HCT116 (cell line): ENCODE measurements around the gene TOX2. TPM values are rescaled to one million over a fixed set of nuclear protein-coding genes. Genes with fewer than 3 reads are reported as not detected.

Experiments used
- ATAC-seq: fragments of 200-7000 bp; cut with Tn5 transposase; 2 replicates; pipeline ENCODE4 v1.9.1; 2020; ENCODE audit warnings: mild to moderate bottlenecking, moderate library complexity
- BruUV-seq: library from RNA; stranded (reverse); fragments of 400-500 nt; replicated peaks from 2 replicates; lab custom pipeline; 2021; lab: Mats Ljungman, UMichigan
- CTCF ChIA-PET: fragments of 300-600 bp; sonication (Branson Sonifier 250); formaldehyde crosslinking; loops from one replicate; lab custom pipeline; 2021; ENCODE audit warnings: antibody characterized with exemption; lab: Charles Lee
- POLR2A ChIA-PET: fragments of 300-600, 350-600 bp; sonication (Branson Sonifier 250); formaldehyde crosslinking; loops from one replicate; lab custom pipeline; 2021; ENCODE audit warnings: antibody characterized with exemption; lab: Charles Lee
- RAD21 ChIA-PET, 2 experiments: fragments of 300-600 bp; sonication (Branson Sonifier 250); formaldehyde crosslinking; loops; one replicate each; lab custom pipeline; 2023; ENCODE audit warnings: low total read pairs in 2 of 2; ENCODE audit not compliant: uncharacterized antibody in 2 of 2, unreplicated experiment in 2 of 2, low non-redundant PET in 1 of 2; lab: Charles Lee
- DNase-seq: peaks from one replicate; pipeline ENCODE4 v3.0.0-alpha.2; 2010; ENCODE audit warnings: low read depth, low spot score
- H2AFZ ChIP-seq: fragments of 200-600 bp; shearing (Covaris generic), sonication (generic); 2 replicates; pipeline ENCODE4 v1.6.1; 2017; ENCODE audit warnings: low read depth, mixed run types, mixed read lengths, antibody characterized with exemption, low read length; ENCODE audit not compliant: poor library complexity, severe bottlenecking
- H3K27ac ChIP-seq: 2 replicates; pipeline ENCODE4 v1.5.1; 2012; ENCODE audit warnings: low read depth, low read length
- H3K27me3 ChIP-seq: fragments of 200-600 bp; sonication (generic); 2 replicates; pipeline ENCODE4 v1.6.1; 2016; ENCODE audit warnings: mixed run types, low read length, mixed read lengths; ENCODE audit not compliant: insufficient read depth
- H3K36me3 ChIP-seq, 2 experiments: fragments of 200-500 bp in 1 of 2; fragments of 200-600 bp in 1 of 2; sonication (Bioruptor generic) in 1 of 2; sonication (generic) in 1 of 2; 2 replicates each; pipeline versions ENCODE4 v1.5.1 to v1.6.1; 2014 to 2016; ENCODE audit warnings: low read length in 2 of 2, inconsistent platforms in 1 of 2, mixed read lengths in 1 of 2, mixed run types in 1 of 2; ENCODE audit not compliant: insufficient read depth in 2 of 2, control insufficient read depth in 1 of 2
- H3K4me1 ChIP-seq, 2 experiments: fragments of 200-600 bp in 1 of 2; sonication (generic) in 1 of 2; 2 replicates each; pipeline versions ENCODE4 v1.5.1 to v1.6.1; 2012 to 2017; ENCODE audit warnings: low read length in 2 of 2, inconsistent platforms in 1 of 2, mild to moderate bottlenecking in 1 of 2, mixed read lengths in 1 of 2, mixed run types in 1 of 2, moderate library complexity in 1 of 2; ENCODE audit not compliant: insufficient read depth in 2 of 2, control insufficient read depth in 1 of 2
- H3K4me2 ChIP-seq: fragments of 200-600 bp; sonication (generic); 2 replicates; pipeline ENCODE4 v1.6.1; 2017; ENCODE audit warnings: mixed run types, low read length, mixed read lengths
- H3K4me3 ChIP-seq, 2 experiments: fragments of 200-600 bp in 1 of 2; sonication (generic) in 1 of 2; replicated peaks in 1 of 2; 2 replicates each; pipeline ENCODE4 v1.5.1; 2011 to 2016; ENCODE audit warnings: low read length in 2 of 2, control low read depth in 1 of 2, low read depth in 1 of 2, mild to moderate bottlenecking in 1 of 2, mixed read lengths in 1 of 2, mixed run types in 1 of 2
- H3K79me2 ChIP-seq: fragments of 200-600 bp; sonication (generic); 2 replicates; pipeline ENCODE4 v1.6.1; 2017; ENCODE audit warnings: mild to moderate bottlenecking, mixed run types, low read length, moderate library complexity, mixed read lengths; ENCODE audit not compliant: insufficient read depth
- H3K9ac ChIP-seq: fragments of 200-600 bp; sonication (generic); 2 replicates; pipeline ENCODE4 v1.6.1; 2016; ENCODE audit warnings: low read length, mixed read lengths
- H3K9me2 ChIP-seq: fragments of 200-600 bp; sonication (generic), shearing (Covaris generic); 2 replicates; pipeline ENCODE4 v1.6.1; 2017; ENCODE audit warnings: mixed run types, mild to moderate bottlenecking, moderate library complexity; ENCODE audit not compliant: insufficient read depth
- H3K9me3 ChIP-seq, 2 experiments: fragments of 200-500 bp in 1 of 2; fragments of 200-600 bp in 1 of 2; sonication (Bioruptor generic) in 1 of 2; sonication (generic) in 1 of 2; 2 replicates each; pipeline ENCODE4 v1.6.1; 2014 to 2017; ENCODE audit warnings: low read length in 2 of 2, mixed read lengths in 2 of 2, inconsistent platforms in 1 of 2, low read depth in 1 of 2, mild to moderate bottlenecking in 1 of 2, mixed run types in 1 of 2, moderate library complexity in 1 of 2; ENCODE audit not compliant: control insufficient read depth in 1 of 2, insufficient read depth in 1 of 2
- H4K20me1 ChIP-seq: fragments of 200-600 bp; sonication (generic), shearing (Covaris generic); 2 replicates; pipeline ENCODE4 v1.6.1; 2017; ENCODE audit warnings: mixed run types, mild to moderate bottlenecking, moderate library complexity; ENCODE audit not compliant: insufficient read depth
- CBX3 ChIP-seq: IDR thresholded peaks from 2 replicates; pipeline ENCODE4 v1.6.1; 2012; ENCODE audit warnings: low read depth
- CTCF ChIP-seq, 3 experiments: fragments of 200-600 bp in 1 of 3; sonication (generic) in 1 of 3; IDR thresholded peaks in 2 of 3; conservative IDR thresholded peaks in 1 of 3; 2 replicates each; pipeline ENCODE4 v1.5.1; 2012 to 2017; ENCODE audit warnings: low read depth in 2 of 3, low read length in 2 of 3, antibody characterized with exemption in 1 of 3, borderline replicate concordance in 1 of 3, control low read depth in 1 of 3, mild to moderate bottlenecking in 1 of 3, mixed read lengths in 1 of 3, mixed run types in 1 of 3, moderate library complexity in 1 of 3; ENCODE audit not compliant: insufficient read depth in 1 of 3
- EGR1 ChIP-seq: IDR thresholded peaks from 2 replicates; pipeline ENCODE4 v1.6.1; 2012; ENCODE audit warnings: low read depth
- EZH2phosphoT487 ChIP-seq: fragments of 200-600 bp; IDR thresholded peaks from 2 replicates; pipeline ENCODE4 v1.6.1; 2018; ENCODE audit warnings: antibody characterized with exemption, borderline replicate concordance
- FOSL1 ChIP-seq: IDR thresholded peaks from 2 replicates; pipeline ENCODE4 v1.6.1; 2012; ENCODE audit warnings: low read depth
- POLR2A ChIP-seq: IDR thresholded peaks from 2 replicates; pipeline ENCODE4 v1.7.0; 2011; ENCODE audit warnings: borderline replicate concordance; ENCODE audit not compliant: insufficient read depth, insufficient read length; ENCODE audit errors: extremely low read depth
- RAD21 ChIP-seq: IDR thresholded peaks from 2 replicates; pipeline ENCODE4 v1.6.1; 2012; ENCODE audit warnings: low read depth, mild to moderate bottlenecking
- REST ChIP-seq: IDR thresholded peaks from 2 replicates; pipeline ENCODE4 v1.6.1; 2012; ENCODE audit warnings: low read depth
- SP1 ChIP-seq: IDR thresholded peaks from 2 replicates; pipeline ENCODE4 v1.6.1; 2012; ENCODE audit warnings: low read depth
- TCF7L2 ChIP-seq: IDR thresholded peaks from 2 replicates; pipeline ENCODE4 v1.7.0; 2011; ENCODE audit warnings: borderline replicate concordance, inconsistent platforms; ENCODE audit not compliant: insufficient read depth, insufficient read length; ENCODE audit errors: extremely low read depth
- YY1 ChIP-seq: IDR thresholded peaks from 2 replicates; pipeline ENCODE4 v1.6.1; 2011; ENCODE audit warnings: low read length, low read depth, moderate library complexity, mild to moderate bottlenecking; ENCODE audit not compliant: insufficient replicate concordance; ENCODE audit errors: extremely low read depth
- ZBTB33 ChIP-seq: IDR thresholded peaks from 2 replicates; pipeline ENCODE4 v1.6.1; 2011; ENCODE audit warnings: mild to moderate bottlenecking, low read length, moderate library complexity; ENCODE audit not compliant: insufficient replicate concordance; ENCODE audit errors: extremely low read depth
- intact Hi-C: fragments of 100-400 bp; cut with micrococcal nuclease; formaldehyde crosslinking; loops from 2 replicates; pipeline ENCODE4 v1.10.0; 2022
- total RNA-seq: library from RNA; stranded (reverse); gene quantifications from one replicate; pipeline ENCODE4 v1.2.1, GENCODE V29; 2021; ENCODE audit not compliant: unreplicated experiment

The TOX2 gene
- total RNA-seq, 1 experiment from 2014 or later, result 39.6 TPM

DNA sequence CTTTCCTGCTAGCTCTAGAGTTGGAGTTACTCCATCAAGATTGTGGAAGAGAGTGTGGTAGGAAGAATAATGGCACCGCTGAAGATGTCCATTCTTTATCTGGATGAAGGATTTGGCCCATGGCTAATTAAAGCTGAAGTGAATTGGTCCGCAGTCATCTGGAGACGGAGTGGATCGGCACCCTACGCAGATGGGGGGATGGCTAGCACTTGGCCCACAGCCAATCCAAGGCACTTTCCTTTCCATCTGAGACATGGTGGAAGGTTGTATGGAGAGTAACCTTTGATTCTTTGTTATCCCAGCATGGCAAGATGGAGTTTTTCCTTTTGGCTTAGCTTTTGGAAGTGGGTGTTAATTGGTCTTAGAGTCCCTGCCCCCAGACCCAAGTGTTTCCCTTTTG, 184.0 kb downstream of the TOX2 start:
- Histone ChIP-seq H3K36me3 (no peaks in the 10 kb centered on the region), H3K4me2 (no peak overlapping the region), H2AFZ (no peak overlapping the region), H3K27me3 (peaks cover 2% of the 10 kb centered on the region; the same call in 1 of the 2 replicates), H3K79me2 (no peaks in the 10 kb centered on the region), H3K9me3 (no peaks in the 10 kb centered on the region), H3K9me2 (no peaks in the 10 kb centered on the region), H3K27ac (no peak overlapping the region), H4K20me1 (no peaks in the 10 kb centered on the region), H3K9ac (no peak overlapping the region), H3K4me3 (no peak overlapping the region), H3K4me1 (peaks cover 0 to 6% of the 10 kb centered on the region in 2 experiments; a peak in 1 of 4 replicates)
- TF ChIP-seq YY1, result no peak
- RAD21 ChIA-PET, result no interaction called here
- intact Hi-C loops, result no loop called here
- DNase-seq (no peak), ATAC-seq (no peak)
- POLR2A ChIA-PET, result no interaction called here
- CTCF ChIA-PET, result interaction anchor here (1.5 kb wide), 2 partner anchors 11 to 91 kb away, joined by 4 read pairs; no protein-coding TSS in a partner anchor
- BruUV-seq, result no TSS peak

DNA sequence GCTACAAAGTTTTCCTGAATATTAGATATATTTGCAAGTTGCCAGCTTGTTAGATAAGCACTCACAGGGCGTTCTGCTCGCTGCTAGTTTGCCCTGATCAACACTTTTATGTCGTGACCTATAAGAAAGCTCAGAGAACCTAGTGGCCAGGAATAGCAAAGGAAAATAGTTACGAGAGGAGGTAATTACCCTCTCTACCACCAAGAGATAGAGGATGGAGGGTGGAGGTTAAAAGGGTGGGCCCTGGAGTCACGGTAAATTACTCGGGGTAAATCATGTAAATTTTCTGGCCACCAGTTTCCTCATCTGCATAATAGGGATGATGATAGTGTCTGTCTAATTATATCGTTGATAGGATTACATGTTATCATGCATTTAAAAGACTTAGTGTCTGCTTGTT, 185.2 kb downstream of the TOX2 start:
- Histone ChIP-seq H3K4me1 (peaks cover 0 to 8% of the 10 kb centered on the region in 2 experiments; a peak in 1 of 4 replicates), H3K9me2 (no peaks in the 10 kb centered on the region), H3K36me3 (no peaks in the 10 kb centered on the region), H3K27ac (no peak overlapping the region), H3K9ac (no peak overlapping the region), H4K20me1 (no peaks in the 10 kb centered on the region), H3K79me2 (no peaks in the 10 kb centered on the region), H3K4me2 (no peak overlapping the region), H3K27me3 (peaks cover 5% of the 10 kb centered on the region; the same call in 1 of the 2 replicates), H3K9me3 (no peaks in the 10 kb centered on the region), H3K4me3 (no peak overlapping the region), H2AFZ (no peak overlapping the region)
- POLR2A ChIA-PET, result no interaction called here
- CTCF ChIA-PET, result interaction anchor here (1.5 kb wide), 1 partner anchor 90 kb away, joined by 4 read pairs; no protein-coding TSS in a partner anchor
- no TSS peak for BruUV-seq
- ATAC-seq (no peak), DNase-seq (no peak)
- intact Hi-C loops, result no loop called here
- RAD21 ChIA-PET, result no interaction called here
- TF ChIP-seq RAD21, result no peak
- TF ChIP-seq CTCF (IDR thresholded peaks at IDR 0.05 in 2 of 3, conservative IDR thresholded peaks at IDR 0.05 in 1 of 3; ENCODE audit: borderline replicate concordance in 1 of 3, insufficient read depth in 1 of 3, low read depth in 2 of 3, low read length in 2 of 3), result no peak
- no peak for TF ChIP-seq YY1
- no peak for TF ChIP-seq EGR1
- TF ChIP-seq CBX3, result no peak
- TF ChIP-seq REST, result no peak
- no peak for TF ChIP-seq FOSL1
- no peak for TF ChIP-seq EZH2phosphoT487
- TF ChIP-seq TCF7L2, result no peak
- no peak for TF ChIP-seq POLR2A
- no peak for TF ChIP-seq SP1
- TF ChIP-seq ZBTB33, result no peak
